ENCODE results near the gene ITSN2. TPM values are rescaled to one million over a fixed set of nuclear protein-coding genes. Genes with fewer than 3 reads are reported as not detected.

Gene ITSN2
- total and polyA plus RNA-seq, 4 donors = 10.1 to 32.4 (median 21.6) TPM

DNA sequence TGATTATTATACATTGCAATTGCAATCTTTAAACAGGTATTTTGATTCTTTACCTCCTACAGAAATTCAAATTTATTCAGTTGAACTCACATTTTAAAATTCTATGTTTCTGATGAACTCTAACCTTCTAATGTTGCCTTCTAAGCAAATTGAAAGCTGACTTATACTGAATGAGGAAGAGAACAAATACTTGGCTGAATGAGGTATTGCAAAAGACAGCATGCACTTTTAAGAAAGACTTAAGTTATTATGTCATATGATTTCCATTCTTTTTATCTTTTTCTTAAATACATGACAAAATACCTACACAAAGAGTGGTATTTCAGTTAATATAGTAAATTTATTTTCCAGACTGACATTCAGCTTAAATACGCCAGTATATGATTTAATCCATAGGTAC is 120.8 kb downstream of the ITSN2 start (continued):
- TF ChIP-seq, protein P1, sequence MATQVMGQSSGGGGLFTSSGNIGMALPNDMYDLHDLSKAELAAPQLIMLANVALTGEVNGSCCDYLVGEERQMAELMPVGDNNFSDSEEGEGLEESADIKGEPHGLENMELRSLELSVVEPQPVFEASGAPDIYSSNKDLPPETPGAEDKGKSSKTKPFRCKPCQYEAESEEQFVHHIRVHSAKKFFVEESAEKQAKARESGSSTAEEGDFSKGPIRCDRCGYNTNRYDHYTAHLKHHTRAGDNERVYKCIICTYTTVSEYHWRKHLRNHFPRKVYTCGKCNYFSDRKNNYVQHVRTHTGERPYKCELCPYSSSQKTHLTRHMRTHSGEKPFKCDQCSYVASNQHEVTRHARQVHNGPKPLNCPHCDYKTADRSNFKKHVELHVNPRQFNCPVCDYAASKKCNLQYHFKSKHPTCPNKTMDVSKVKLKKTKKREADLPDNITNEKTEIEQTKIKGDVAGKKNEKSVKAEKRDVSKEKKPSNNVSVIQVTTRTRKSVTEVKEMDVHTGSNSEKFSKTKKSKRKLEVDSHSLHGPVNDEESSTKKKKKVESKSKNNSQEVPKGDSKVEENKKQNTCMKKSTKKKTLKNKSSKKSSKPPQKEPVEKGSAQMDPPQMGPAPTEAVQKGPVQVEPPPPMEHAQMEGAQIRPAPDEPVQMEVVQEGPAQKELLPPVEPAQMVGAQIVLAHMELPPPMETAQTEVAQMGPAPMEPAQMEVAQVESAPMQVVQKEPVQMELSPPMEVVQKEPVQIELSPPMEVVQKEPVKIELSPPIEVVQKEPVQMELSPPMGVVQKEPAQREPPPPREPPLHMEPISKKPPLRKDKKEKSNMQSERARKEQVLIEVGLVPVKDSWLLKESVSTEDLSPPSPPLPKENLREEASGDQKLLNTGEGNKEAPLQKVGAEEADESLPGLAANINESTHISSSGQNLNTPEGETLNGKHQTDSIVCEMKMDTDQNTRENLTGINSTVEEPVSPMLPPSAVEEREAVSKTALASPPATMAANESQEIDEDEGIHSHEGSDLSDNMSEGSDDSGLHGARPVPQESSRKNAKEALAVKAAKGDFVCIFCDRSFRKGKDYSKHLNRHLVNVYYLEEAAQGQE (IDR thresholded peaks at IDR 0.05) = no peak

DNA sequence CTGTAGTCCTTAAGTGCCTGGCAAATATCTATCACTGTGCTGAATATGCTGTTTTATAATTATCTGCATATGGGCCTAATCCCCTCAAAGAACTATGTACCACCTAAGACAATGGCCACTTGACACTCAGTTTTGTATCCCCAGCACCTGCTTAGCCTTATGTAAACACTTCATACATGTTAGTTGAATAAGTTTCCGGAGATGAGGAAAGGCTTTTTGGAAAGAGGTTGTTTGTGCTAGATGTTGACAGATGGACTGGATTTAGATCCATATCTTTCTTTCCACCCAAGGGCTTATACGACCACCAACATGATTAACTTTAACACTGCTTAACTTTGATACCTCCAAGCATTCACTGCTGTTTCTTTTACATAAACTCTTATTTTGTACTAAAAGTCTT is 122.2 kb downstream of the ITSN2 start:
- H3K36me3 ChIP-seq (ENCODE audit: control insufficient read depth in 4 of 4, insufficient read depth in 3 of 4, low read depth in 1 of 4, low read length in 3 of 4) = peaks cover 0 to 7% (median 4%) of the 10 kb centered on the region in 4 donors
- H3K4me1 ChIP-seq (ENCODE audit: control insufficient read depth in 4 of 4, insufficient read depth in 4 of 4, low read length in 3 of 4) = no peaks in the 10 kb centered on the region
- H3K27me3 ChIP-seq (ENCODE audit: control insufficient read depth in 4 of 4, insufficient read depth in 4 of 4, low read length in 3 of 4) = no peaks in the 10 kb centered on the region
- no peak overlapping the region for H3K9ac ChIP-seq (ENCODE audit: low read depth in 1 of 2, low read length in 2 of 2)
- no peak overlapping the region for H3K27ac ChIP-seq (ENCODE audit: low read depth in 1 of 2, low read length in 2 of 2)
- no peak overlapping the region for H3K4me3 ChIP-seq (ENCODE audit: low read depth in 1 of 3, low read length in 3 of 3)
- H3K9me3 ChIP-seq (ENCODE audit: control insufficient read depth in 4 of 4, low read length in 3 of 4) = no peaks in the 10 kb centered on the region
- TF ChIP-seq, protein P2, sequence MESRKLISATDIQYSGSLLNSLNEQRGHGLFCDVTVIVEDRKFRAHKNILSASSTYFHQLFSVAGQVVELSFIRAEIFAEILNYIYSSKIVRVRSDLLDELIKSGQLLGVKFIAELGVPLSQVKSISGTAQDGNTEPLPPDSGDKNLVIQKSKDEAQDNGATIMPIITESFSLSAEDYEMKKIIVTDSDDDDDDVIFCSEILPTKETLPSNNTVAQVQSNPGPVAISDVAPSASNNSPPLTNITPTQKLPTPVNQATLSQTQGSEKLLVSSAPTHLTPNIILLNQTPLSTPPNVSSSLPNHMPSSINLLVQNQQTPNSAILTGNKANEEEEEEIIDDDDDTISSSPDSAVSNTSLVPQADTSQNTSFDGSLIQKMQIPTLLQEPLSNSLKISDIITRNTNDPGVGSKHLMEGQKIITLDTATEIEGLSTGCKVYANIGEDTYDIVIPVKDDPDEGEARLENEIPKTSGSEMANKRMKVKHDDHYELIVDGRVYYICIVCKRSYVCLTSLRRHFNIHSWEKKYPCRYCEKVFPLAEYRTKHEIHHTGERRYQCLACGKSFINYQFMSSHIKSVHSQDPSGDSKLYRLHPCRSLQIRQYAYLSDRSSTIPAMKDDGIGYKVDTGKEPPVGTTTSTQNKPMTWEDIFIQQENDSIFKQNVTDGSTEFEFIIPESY (IDR thresholded peaks at IDR 0.05) = no peak
- TF ChIP-seq, protein P3, sequence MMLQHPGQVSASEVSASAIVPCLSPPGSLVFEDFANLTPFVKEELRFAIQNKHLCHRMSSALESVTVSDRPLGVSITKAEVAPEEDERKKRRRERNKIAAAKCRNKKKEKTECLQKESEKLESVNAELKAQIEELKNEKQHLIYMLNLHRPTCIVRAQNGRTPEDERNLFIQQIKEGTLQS (IDR thresholded peaks at IDR 0.05) = no peak
- TF ChIP-seq FOXA1 (IDR thresholded peaks at IDR 0.05) (no peak), TAF1 (conservative IDR thresholded peaks at IDR 0.05) (no peak), SP1 (IDR thresholded peaks at IDR 0.05) (no peak), RXRA (IDR thresholded peaks at IDR 0.05) (no peak), HNF4A (conservative IDR thresholded peaks at IDR 0.05) (no peak), FOXA2 (IDR thresholded peaks at IDR 0.05) (no peak), RAD21 (IDR thresholded peaks at IDR 0.05) (no peak), GABPA (IDR thresholded peaks at IDR 0.05 in 1 of 2, conservative IDR thresholded peaks at IDR 0.05 in 1 of 2) (no peak), NR2F2 (IDR thresholded peaks at IDR 0.05) (no peak), HNF4G (IDR thresholded peaks at IDR 0.05) (no peak), JUND (IDR thresholded peaks at IDR 0.05) (no peak), EGR1 (IDR thresholded peaks at IDR 0.05; ENCODE audit: low read depth in 2 of 2) (no peak), YY1 (IDR thresholded peaks at IDR 0.05) (no peak)
- TF ChIP-seq, protein P4, sequence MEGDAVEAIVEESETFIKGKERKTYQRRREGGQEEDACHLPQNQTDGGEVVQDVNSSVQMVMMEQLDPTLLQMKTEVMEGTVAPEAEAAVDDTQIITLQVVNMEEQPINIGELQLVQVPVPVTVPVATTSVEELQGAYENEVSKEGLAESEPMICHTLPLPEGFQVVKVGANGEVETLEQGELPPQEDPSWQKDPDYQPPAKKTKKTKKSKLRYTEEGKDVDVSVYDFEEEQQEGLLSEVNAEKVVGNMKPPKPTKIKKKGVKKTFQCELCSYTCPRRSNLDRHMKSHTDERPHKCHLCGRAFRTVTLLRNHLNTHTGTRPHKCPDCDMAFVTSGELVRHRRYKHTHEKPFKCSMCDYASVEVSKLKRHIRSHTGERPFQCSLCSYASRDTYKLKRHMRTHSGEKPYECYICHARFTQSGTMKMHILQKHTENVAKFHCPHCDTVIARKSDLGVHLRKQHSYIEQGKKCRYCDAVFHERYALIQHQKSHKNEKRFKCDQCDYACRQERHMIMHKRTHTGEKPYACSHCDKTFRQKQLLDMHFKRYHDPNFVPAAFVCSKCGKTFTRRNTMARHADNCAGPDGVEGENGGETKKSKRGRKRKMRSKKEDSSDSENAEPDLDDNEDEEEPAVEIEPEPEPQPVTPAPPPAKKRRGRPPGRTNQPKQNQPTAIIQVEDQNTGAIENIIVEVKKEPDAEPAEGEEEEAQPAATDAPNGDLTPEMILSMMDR (IDR thresholded peaks at IDR 0.05; ENCODE audit: low read depth, low read length, missing input control) = no peak
- TF ChIP-seq, protein P1 (IDR thresholded peaks at IDR 0.05) = no peak
- TF ChIP-seq, protein P5, sequence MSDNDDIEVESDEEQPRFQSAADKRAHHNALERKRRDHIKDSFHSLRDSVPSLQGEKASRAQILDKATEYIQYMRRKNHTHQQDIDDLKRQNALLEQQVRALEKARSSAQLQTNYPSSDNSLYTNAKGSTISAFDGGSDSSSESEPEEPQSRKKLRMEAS (IDR thresholded peaks at IDR 0.05) = no peak
- WGBS = 96% methylated on average over 2 of the region's 2 CpGs
- no peak for DNase-seq (ENCODE audit: low spot score)
